H9 (cell line): Measurements from ENCODE around the gene ANKRD13D. TPM values are rescaled to one million over a fixed set of nuclear protein-coding genes. Genes with fewer than 3 reads are reported as not detected.

Experiments
- DNase-seq: peaks from one replicate; pipeline ENCODE4 v3.0.0-alpha.2; 2017
- H2AFZ ChIP-seq: one replicate; pipeline ENCODE4 v1.6.1; 2013; ENCODE audit warnings: mild to moderate bottlenecking, low read length, control low read depth, moderate library complexity
- H2AK5ac ChIP-seq: 2 replicates; pipeline ENCODE4 v1.6.1; 2013; ENCODE audit warnings: low read length, control low read depth, mixed read lengths; ENCODE audit not compliant: insufficient read length
- H2BK120ac ChIP-seq: one replicate; pipeline ENCODE4 v1.6.1; 2013; ENCODE audit warnings: low read depth, mild to moderate bottlenecking, low read length, control low read depth, inconsistent platforms; ENCODE audit not compliant: poor library complexity, severe bottlenecking
- H2BK12ac ChIP-seq: 2 replicates; pipeline ENCODE4 v1.6.1; 2013; ENCODE audit warnings: low read length, control low read depth, mixed read lengths, low read depth; ENCODE audit not compliant: insufficient read length
- H2BK15ac ChIP-seq: 2 replicates; pipeline ENCODE4 v1.6.1; 2013; ENCODE audit warnings: low read depth, low read length, control low read depth
- H2BK20ac ChIP-seq: one replicate; pipeline ENCODE4 v1.6.1; 2013; ENCODE audit warnings: low read depth, mild to moderate bottlenecking, low read length, control low read depth, inconsistent platforms; ENCODE audit not compliant: poor library complexity, severe bottlenecking
- H2BK5ac ChIP-seq: 2 replicates; pipeline ENCODE4 v1.6.1; 2013; ENCODE audit warnings: low read length, control low read depth, mixed read lengths; ENCODE audit not compliant: insufficient read length
- H3K14ac ChIP-seq: 2 replicates; pipeline ENCODE4 v1.6.1; 2013; ENCODE audit warnings: low read length, control low read depth; ENCODE audit not compliant: insufficient read depth
- H3K18ac ChIP-seq: 2 replicates; pipeline ENCODE4 v1.6.1; 2013; ENCODE audit warnings: low read depth, mild to moderate bottlenecking, mixed read lengths, low read length, control low read depth; ENCODE audit not compliant: insufficient read length
- H3K23ac ChIP-seq: 2 replicates; pipeline ENCODE4 v1.6.1; 2013; ENCODE audit warnings: low read length, control low read depth, mixed read lengths, low read depth; ENCODE audit not compliant: insufficient read length
- H3K23me2 ChIP-seq: 2 replicates; pipeline ENCODE4 v1.6.1; 2013; ENCODE audit warnings: low read depth, mild to moderate bottlenecking, mixed read lengths, low read length, control low read depth; ENCODE audit not compliant: insufficient read length, poor library complexity, severe bottlenecking
- H3K27ac ChIP-seq: 2 replicates; pipeline ENCODE4 v1.5.1; 2013; ENCODE audit warnings: low read length, control low read depth, mixed read lengths, low read depth; ENCODE audit not compliant: insufficient read length
- H3K27me3 ChIP-seq: 2 replicates; pipeline ENCODE4 v1.6.1; 2013; ENCODE audit warnings: low read length, control low read depth, inconsistent platforms; ENCODE audit not compliant: insufficient read depth
- H3K4ac ChIP-seq: 2 replicates; pipeline ENCODE4 v1.6.1; 2013; ENCODE audit warnings: low read depth, mild to moderate bottlenecking, control low read depth, inconsistent platforms, low read length, moderate library complexity
- H3K4me1 ChIP-seq: 2 replicates; pipeline ENCODE4 v1.6.1; 2013; ENCODE audit warnings: low read length, control low read depth, inconsistent platforms; ENCODE audit not compliant: insufficient read depth
- H3K4me2 ChIP-seq: 2 replicates; pipeline ENCODE4 v1.6.1; 2013; ENCODE audit warnings: low read length, control low read depth, mixed read lengths; ENCODE audit not compliant: insufficient read length, insufficient read depth
- H3K56ac ChIP-seq: 2 replicates; pipeline ENCODE4 v1.6.1; 2013; ENCODE audit warnings: low read depth, mild to moderate bottlenecking, mixed read lengths, low read length, control low read depth; ENCODE audit not compliant: insufficient read length
- H3K79me1 ChIP-seq: 2 replicates; pipeline ENCODE4 v1.6.1; 2013; ENCODE audit warnings: low read depth, mild to moderate bottlenecking, moderate library complexity, low read length, control low read depth, inconsistent platforms; ENCODE audit not compliant: insufficient read depth, poor library complexity, severe bottlenecking
- H3K79me2 ChIP-seq: 2 replicates; pipeline ENCODE4 v1.6.1; 2013; ENCODE audit warnings: low read length, control low read depth, inconsistent platforms; ENCODE audit not compliant: insufficient read depth
- H3K9ac ChIP-seq: 2 replicates; pipeline ENCODE4 v1.6.1; 2013; ENCODE audit warnings: low read length, control low read depth, mixed read lengths; ENCODE audit not compliant: insufficient read length; ENCODE audit errors: extremely low read depth
- H3K9me3 ChIP-seq: one replicate; pipeline ENCODE4 v1.6.1; 2013; ENCODE audit warnings: low read depth, low read length, inconsistent platforms; ENCODE audit not compliant: control insufficient read depth
- H3T11ph ChIP-seq: one replicate; pipeline ENCODE4 v1.6.1; 2013; ENCODE audit warnings: mild to moderate bottlenecking, low read length, control low read depth, inconsistent platforms
- H4K20me1 ChIP-seq: one replicate; pipeline ENCODE4 v1.6.1; 2013; ENCODE audit not compliant: control insufficient read depth, insufficient read length, insufficient read depth
- H4K5ac ChIP-seq: 2 replicates; pipeline ENCODE4 v1.6.1; 2013; ENCODE audit warnings: low read depth, mild to moderate bottlenecking, mixed read lengths, low read length, control low read depth; ENCODE audit not compliant: insufficient read length
- H4K8ac ChIP-seq: replicated peaks from 2 replicates; pipeline ENCODE4 v1.6.1; 2013; ENCODE audit warnings: low read length, control low read depth, mixed read lengths, low read depth; ENCODE audit not compliant: insufficient read length
- H4K91ac ChIP-seq: 2 replicates; pipeline ENCODE4 v1.6.1; 2013; ENCODE audit warnings: low read depth, mild to moderate bottlenecking, moderate library complexity, mixed read lengths, low read length, control low read depth; ENCODE audit not compliant: insufficient read length
- H3K27ac Mint-ChIP-seq, 3 experiments: 2 replicates in 2 of 3; 3 replicates in 1 of 3; pipeline ENCODE4 v1.8.0; 2020 to 2021; ENCODE audit warnings: mixed read lengths in 3 of 3, mild to moderate bottlenecking in 1 of 3, moderate library complexity in 1 of 3
- H3K27me3 Mint-ChIP-seq: 2 replicates; pipeline ENCODE4 v1.8.0; 2021; ENCODE audit warnings: low read depth, mild to moderate bottlenecking, moderate library complexity, mixed read lengths
- H3K36me3 Mint-ChIP-seq, 3 experiments: 2 replicates in 2 of 3; 3 replicates in 1 of 3; pipeline ENCODE4 v1.8.0; 2020 to 2021; ENCODE audit warnings: low read depth in 3 of 3, mixed read lengths in 3 of 3; ENCODE audit not compliant: insufficient read depth in 1 of 3
- H3K4me1 Mint-ChIP-seq, 2 experiments: 2 replicates each; pipeline ENCODE4 v1.8.0; 2020; ENCODE audit warnings: mixed read lengths in 2 of 2
- H3K4me3 Mint-ChIP-seq, 2 experiments: 2 replicates in 1 of 2; 3 replicates in 1 of 2; pipeline ENCODE4 v1.8.0; 2020 to 2021; ENCODE audit warnings: mild to moderate bottlenecking in 2 of 2, mixed read lengths in 2 of 2, moderate library complexity in 1 of 2
- H3K9me3 Mint-ChIP-seq, 2 experiments: 2 replicates in 1 of 2; 3 replicates in 1 of 2; pipeline ENCODE4 v1.8.0; 2020; ENCODE audit warnings: mild to moderate bottlenecking in 2 of 2, mixed read lengths in 2 of 2, moderate library complexity in 1 of 2
- CTCF ChIP-seq: fragments of 200-600 bp; sonication (generic); conservative IDR thresholded peaks from 3 replicates; pipeline ENCODE4 v1.8.0; 2021; ENCODE audit warnings: antibody characterized with exemption, mild to moderate bottlenecking
- WGBS: extraction: QIAGEN DNeasy Blood & Tissue Kit; methylation state at CpG from one replicate; pipeline ENCODE4 v1.1.7; 2013; ENCODE audit warnings: missing lambda C conversion rate, low lambda C conversion rate, mixed read lengths; ENCODE audit not compliant: insufficient read length; ENCODE audit errors: extremely low coverage; 5-methylcytosine and 5-hydroxymethylcytosine counted together
- total RNA-seq: library from RNA; stranded (reverse); gene quantifications from 2 replicates; pipeline ENCODE4 v1.2.1, GENCODE V29; 2021

Gene ANKRD13D
- total RNA-seq, 1 experiment from 2014 or later, result 42.1 TPM

- no peaks in the 10 kb centered on the region for H3K27me3 Mint-ChIP-seq
- Histone ChIP-seq H3K23me2 (no peaks in the 10 kb centered on the region), H2BK5ac (no peak overlapping the region), H2BK12ac (no peak overlapping the region), H4K5ac (no peak overlapping the region), H4K20me1 (no peaks in the 10 kb centered on the region), H4K91ac (no peak overlapping the region), H3T11ph (no peak overlapping the region), H3K9ac (no peak overlapping the region), H3K23ac (no peak overlapping the region), H2BK15ac (no peak overlapping the region), H3K79me1 (no peaks in the 10 kb centered on the region), H3K27me3 (no peaks in the 10 kb centered on the region), H2AK5ac (no peak overlapping the region), H4K8ac (no peak overlapping the region), H3K4me1 (peaks cover 2% of the 10 kb centered on the region; the same call in 1 of the 2 replicates), H3K4ac (no peak overlapping the region), H3K14ac (no peak overlapping the region), H3K27ac (no peak overlapping the region), H3K9me3 (no peaks in the 10 kb centered on the region), H3K56ac (no peak overlapping the region), H3K79me2 (no peaks in the 10 kb centered on the region; the same call in 1 of the 2 replicates), H2BK20ac (no peak overlapping the region), H2AFZ (no peak overlapping the region), H3K4me2 (no peak overlapping the region), H3K18ac (no peak overlapping the region), H2BK120ac (no peak overlapping the region)
- peaks cover 17 to 50% (median 48%) of the 10 kb centered on the region in 3 experiments; a peak in 6 of 7 replicates for H3K36me3 Mint-ChIP-seq
- H3K4me3 Mint-ChIP-seq, result no peak overlapping the region
- no peak for DNase-seq
- H3K4me1 Mint-ChIP-seq, result peaks cover 14 to 23% of the 10 kb centered on the region in 2 experiments
- no CpG with 5 or more reads among the region's 14 CpGs for WGBS
- no peak overlapping the region for H3K27ac Mint-ChIP-seq
- no peak for TF ChIP-seq CTCF
- no peaks in the 10 kb centered on the region for H3K9me3 Mint-ChIP-seq
Measured at GRCh38 chr11:67278939-67279588, 10.0 kb upstream of the ANKRD13D start.
